ENCODE data around the gene SH3BP5. TPM values are rescaled to one million over a fixed set of nuclear protein-coding genes. Genes with fewer than 3 reads are reported as not detected.

Gene SH3BP5, protein sequence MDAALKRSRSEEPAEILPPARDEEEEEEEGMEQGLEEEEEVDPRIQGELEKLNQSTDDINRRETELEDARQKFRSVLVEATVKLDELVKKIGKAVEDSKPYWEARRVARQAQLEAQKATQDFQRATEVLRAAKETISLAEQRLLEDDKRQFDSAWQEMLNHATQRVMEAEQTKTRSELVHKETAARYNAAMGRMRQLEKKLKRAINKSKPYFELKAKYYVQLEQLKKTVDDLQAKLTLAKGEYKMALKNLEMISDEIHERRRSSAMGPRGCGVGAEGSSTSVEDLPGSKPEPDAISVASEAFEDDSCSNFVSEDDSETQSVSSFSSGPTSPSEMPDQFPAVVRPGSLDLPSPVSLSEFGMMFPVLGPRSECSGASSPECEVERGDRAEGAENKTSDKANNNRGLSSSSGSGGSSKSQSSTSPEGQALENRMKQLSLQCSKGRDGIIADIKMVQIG
- total RNA-seq (ENCODE audit: low replicate concordance) = 30.6 and 37.9 TPM in 2 replicates

GRCh38 chr3:15332405-15333098, at the start of gene SH3BP5:
SH3BP5 (minus strand) TSS chr3:15332586; CDS start chr3:15332408, 178 bp downstream.

DNA sequence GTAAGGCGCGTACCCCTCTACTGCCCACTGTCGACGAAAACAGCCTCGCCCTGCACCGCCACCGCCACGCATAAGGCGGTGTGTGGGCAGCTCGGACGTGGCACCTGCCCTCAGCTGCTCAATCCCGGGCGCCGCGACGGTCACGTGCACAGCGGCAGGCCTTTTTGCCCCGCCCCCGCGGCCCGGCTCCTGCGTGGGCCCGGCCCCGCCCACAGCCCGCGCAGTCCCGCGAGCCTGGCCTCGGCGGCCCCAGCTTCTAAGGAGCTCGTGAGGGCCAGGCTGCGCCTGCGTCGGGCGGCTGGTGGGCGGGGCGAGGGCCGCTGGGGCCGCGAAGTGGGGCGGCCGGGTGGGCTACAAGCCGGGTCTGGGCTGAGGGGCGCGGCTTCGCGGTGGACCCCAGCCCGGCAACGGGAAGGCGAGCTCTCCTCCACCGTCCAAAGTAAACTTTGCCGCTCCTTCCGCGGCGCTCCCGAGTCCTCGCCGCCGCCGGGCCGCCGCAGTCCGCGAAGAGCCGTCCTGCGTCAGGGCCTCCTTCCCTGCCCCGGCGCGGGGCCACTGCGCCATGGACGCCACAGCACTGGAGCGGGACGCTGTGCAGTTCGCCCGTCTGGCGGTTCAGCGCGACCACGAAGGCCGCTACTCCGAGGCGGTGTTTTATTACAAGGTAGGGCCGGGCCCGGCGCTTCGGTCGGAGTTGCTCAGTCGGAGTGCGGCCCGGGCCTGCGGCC, 126.3 kb downstream of the SH3BP5 start, which contains the start of gene CAPN7:
Gene CAPN7 (plus strand): TSS at position 313 of the 728 bp plus-strand sequence. CDS start 250 bp downstream, at position 563.

Other genes with a start within 250 kb of the SH3BP5 start
- gene RBSN, start 233.4 kb downstream of the SH3BP5 start, total RNA-seq (ENCODE audit: low replicate concordance) = 18.9 and 26.3 TPM in 2 replicates
- 15.6 and 27.3 TPM in 2 replicates for gene CAPN7, start 126.3 kb downstream of the SH3BP5 start, total RNA-seq (ENCODE audit: low replicate concordance)
- 21.8 and 23.5 TPM in 2 replicates for gene METTL6, start 95.0 kb upstream of the SH3BP5 start, total RNA-seq (ENCODE audit: low replicate concordance)
- 20.1 and 22.9 TPM in 2 replicates for gene EAF1, start 95.0 kb upstream of the SH3BP5 start, total RNA-seq (ENCODE audit: low replicate concordance)
- 0.30 and 0.35 TPM in 2 replicates for gene COLQ, start 189.1 kb upstream of the SH3BP5 start, total RNA-seq (ENCODE audit: low replicate concordance)